OCI-LY7 (cell line): ENCODE measurements around the gene NAPA.

Experiments used
- CTCF ChIP-seq: fragments of 200-600 bp; sonication (generic); conservative IDR thresholded peaks from 2 replicates; pipeline ENCODE4 v1.5.1; 2014; ENCODE audit warnings: mild to moderate bottlenecking, antibody characterized with exemption, low read length, moderate library complexity, mixed read lengths
- EZH2phosphoT487 ChIP-seq: fragments of 200-600 bp; sonication (generic); IDR thresholded peaks from 2 replicates; pipeline ENCODE4 v1.6.1; 2018; ENCODE audit warnings: low read depth, borderline replicate concordance, mild to moderate bottlenecking, mixed run types, antibody characterized with exemption, low read length, moderate library complexity, mixed read lengths

GRCh38 chr19:47448360-47448727 lies 66.5 kb downstream of the NAPA start:
- TF ChIP-seq CTCF (no peak), EZH2phosphoT487 (no peak)
